Measurements from ENCODE around the gene VSNL1. TPM values are rescaled to one million over a fixed set of nuclear protein-coding genes. Genes with fewer than 3 reads are reported as not detected.

VSNL1 gene
- total RNA-seq, 1 experiment from 2014 or later: 7.8 TPM

GRCh38 chr2:17689010-17689409, 148.5 kb downstream of the VSNL1 start:
- BruUV-seq (replicated peaks): no TSS peak
- POLR2A ChIA-PET (ENCODE audit: low non-redundant PET): no interaction called here
- Histone ChIP-seq H3K27ac (ENCODE audit: low read depth, low read length, poor library complexity, severe bottlenecking) (no peak overlapping the region), H3K27me3 (replicated peaks; ENCODE audit: insufficient read depth, low read depth, low read length, poor library complexity) (no peaks in the 10 kb centered on the region), H3K9me3 (ENCODE audit: low read depth, low read length, poor library complexity, severe bottlenecking) (no peaks in the 10 kb centered on the region), H3K4me1 (ENCODE audit: insufficient read depth, low read length, poor library complexity, severe bottlenecking) (no peaks in the 10 kb centered on the region), H3K4me3 (ENCODE audit: low read depth, low read length, poor library complexity, severe bottlenecking) (no peak overlapping the region), H3K36me3 (ENCODE audit: insufficient read depth, low read length, poor library complexity, severe bottlenecking) (peaks cover 26% of the 10 kb centered on the region)
- intact Hi-C loops (cut with micrococcal nuclease; ENCODE audit: unreplicated experiment): no loop called here
- DNase-seq (ENCODE audit: low spot score): no peak
- TF ChIP-seq EZH2 (IDR thresholded peaks at IDR 0.05; ENCODE audit: borderline replicate concordance, low read depth, low read length, poor library complexity, severe bottlenecking) (no peak), CTCF (conservative IDR thresholded peaks at IDR 0.05; ENCODE audit: low read depth, low read length) (no peak)
- CTCF ChIA-PET: no interaction called here

- Histone ChIP-seq H3K4me3 (ENCODE audit: low read depth, low read length, poor library complexity, severe bottlenecking) (no peak overlapping the region), H3K27me3 (replicated peaks; ENCODE audit: insufficient read depth, low read depth, low read length, poor library complexity) (no peaks in the 10 kb centered on the region), H3K9me3 (ENCODE audit: low read depth, low read length, poor library complexity, severe bottlenecking) (no peaks in the 10 kb centered on the region), H3K36me3 (ENCODE audit: insufficient read depth, low read length, poor library complexity, severe bottlenecking) (peaks cover 39% of the 10 kb centered on the region), H3K4me1 (ENCODE audit: insufficient read depth, low read length, poor library complexity, severe bottlenecking) (no peaks in the 10 kb centered on the region), H3K27ac (ENCODE audit: low read depth, low read length, poor library complexity, severe bottlenecking) (no peak overlapping the region)
- no peak for DNase-seq (ENCODE audit: low spot score)
- TF ChIP-seq CTCF (conservative IDR thresholded peaks at IDR 0.05; ENCODE audit: low read depth, low read length): no peak
- TF ChIP-seq EZH2 (IDR thresholded peaks at IDR 0.05; ENCODE audit: borderline replicate concordance, low read depth, low read length, poor library complexity, severe bottlenecking): no peak
- intact Hi-C loops (cut with micrococcal nuclease; ENCODE audit: unreplicated experiment): no loop called here
- CTCF ChIA-PET: no interaction called here
- BruUV-seq (replicated peaks): no TSS peak
- POLR2A ChIA-PET (ENCODE audit: low non-redundant PET): no interaction called here
Measured at GRCh38 chr2:17690776-17691175, 150.3 kb downstream of the VSNL1 start.

Other genes starting within 250 kb of the VSNL1 start
- gene RAD51AP2, start 22.3 kb upstream of the VSNL1 start, total RNA-seq (2021): 0.13 and 0.24 TPM in 2 replicates
- 49.5 and 49.6 TPM in 2 replicates for gene SMC6, start 213.1 kb downstream of the VSNL1 start, total RNA-seq (2021)
- gene GEN1, start 213.4 kb downstream of the VSNL1 start, total RNA-seq (2021): 33.6 and 36.0 TPM in 2 replicates